Erythroblast (primary cell): ENCODE data around the gene RFPL1.

ENCODE experiments used
- GATA1 ChIP-seq: IDR thresholded peaks from 2 replicates; pipeline ENCODE4 v1.6.1; 2011; ENCODE audit warnings: low read depth, mild to moderate bottlenecking, control low read depth, low read length, moderate library complexity
- POLR2A ChIP-seq: IDR thresholded peaks from 2 replicates; pipeline ENCODE4 v1.6.1; 2011; ENCODE audit warnings: mild to moderate bottlenecking, low read length

DNA sequence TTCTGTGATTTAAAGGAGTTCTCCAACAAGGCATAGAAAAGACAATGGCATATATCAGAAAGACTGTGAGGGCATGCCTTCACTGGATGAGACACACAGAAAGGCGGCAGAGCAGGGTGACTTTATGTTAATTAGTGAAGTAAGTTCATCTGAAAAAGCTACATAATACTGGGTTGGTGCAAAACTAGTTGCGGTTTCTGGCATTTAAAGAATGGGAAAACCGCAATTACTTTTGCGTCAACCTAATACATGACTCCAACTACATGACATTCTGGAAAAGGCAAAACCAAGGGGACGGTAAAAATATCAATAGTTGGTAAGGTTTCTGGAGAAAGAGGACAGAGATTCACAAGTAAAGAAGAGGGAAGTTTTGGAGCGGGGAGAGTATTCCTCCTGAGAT is 5.1 kb downstream of the RFPL1 start:
- no peak for TF ChIP-seq POLR2A
- no peak for TF ChIP-seq GATA1
